Measurements from ENCODE around the gene IL18RAP.

The IL18RAP gene

GRCh38 chr2:102494570-102494969 is 71.6 kb downstream of the IL18RAP start:
- TF ChIP-seq, protein P1, sequence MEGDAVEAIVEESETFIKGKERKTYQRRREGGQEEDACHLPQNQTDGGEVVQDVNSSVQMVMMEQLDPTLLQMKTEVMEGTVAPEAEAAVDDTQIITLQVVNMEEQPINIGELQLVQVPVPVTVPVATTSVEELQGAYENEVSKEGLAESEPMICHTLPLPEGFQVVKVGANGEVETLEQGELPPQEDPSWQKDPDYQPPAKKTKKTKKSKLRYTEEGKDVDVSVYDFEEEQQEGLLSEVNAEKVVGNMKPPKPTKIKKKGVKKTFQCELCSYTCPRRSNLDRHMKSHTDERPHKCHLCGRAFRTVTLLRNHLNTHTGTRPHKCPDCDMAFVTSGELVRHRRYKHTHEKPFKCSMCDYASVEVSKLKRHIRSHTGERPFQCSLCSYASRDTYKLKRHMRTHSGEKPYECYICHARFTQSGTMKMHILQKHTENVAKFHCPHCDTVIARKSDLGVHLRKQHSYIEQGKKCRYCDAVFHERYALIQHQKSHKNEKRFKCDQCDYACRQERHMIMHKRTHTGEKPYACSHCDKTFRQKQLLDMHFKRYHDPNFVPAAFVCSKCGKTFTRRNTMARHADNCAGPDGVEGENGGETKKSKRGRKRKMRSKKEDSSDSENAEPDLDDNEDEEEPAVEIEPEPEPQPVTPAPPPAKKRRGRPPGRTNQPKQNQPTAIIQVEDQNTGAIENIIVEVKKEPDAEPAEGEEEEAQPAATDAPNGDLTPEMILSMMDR (IDR thresholded peaks at IDR 0.05; ENCODE audit: insufficient read depth, missing control alignments), result no peak
- FAIRE-seq (no peak), DNase-seq (ENCODE audit: insufficient read length, low spot score) (no peak)

GRCh38 chr2:102498414-102498813 is 75.5 kb downstream of the IL18RAP start:
- TF ChIP-seq, protein P1 (IDR thresholded peaks at IDR 0.05; ENCODE audit: insufficient read depth, missing control alignments), result no peak
- FAIRE-seq, result no peak
- DNase-seq (ENCODE audit: insufficient read length, low spot score), result no peak

DNA sequence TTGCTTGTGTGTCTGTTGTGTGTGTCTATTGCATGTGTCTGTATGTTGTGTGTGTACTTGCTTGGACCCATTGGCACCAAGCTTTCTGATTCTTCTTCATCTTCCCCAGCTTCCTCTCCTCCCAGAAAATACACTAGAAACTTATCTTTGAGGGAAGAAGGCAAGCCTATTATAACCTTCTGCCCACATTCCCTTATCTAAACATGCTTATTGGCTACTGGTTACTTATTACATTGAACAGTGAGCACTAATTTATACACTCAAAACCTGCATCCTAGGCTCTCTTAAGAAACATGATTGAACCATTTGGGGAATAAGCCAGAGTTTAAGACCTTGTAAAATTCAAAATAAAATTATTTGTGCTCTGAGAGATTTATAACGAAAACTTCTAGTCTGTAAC is 76.6 kb downstream of the IL18RAP start:
- FAIRE-seq, result no peak
- TF ChIP-seq, protein P1 (IDR thresholded peaks at IDR 0.05; ENCODE audit: insufficient read depth, missing control alignments), result no peak
- DNase-seq (ENCODE audit: insufficient read length, low spot score), result no peak

All from D721Med (cell line).